H4 (cell line): ENCODE measurements around the gene DNALI1. TPM values are rescaled to one million over a fixed set of nuclear protein-coding genes. Genes with fewer than 3 reads are reported as not detected.

ENCODE experiments used
- DNase-seq: peaks from one replicate; pipeline ENCODE4 v3.0.0-alpha.2; 2015; ENCODE audit warnings: low spot score
- total RNA-seq: library from RNA; depleted of rRNA; stranded (reverse); fragments of >200 nt; shearing (Covaris generic); gene quantifications from 2 replicates; pipeline ENCODE4 v1.2.3, GENCODE V29; 2014; rRNA removed

DNALI1 gene
- total RNA-seq, 1 experiment from 2014 or later = not detected

DNA sequence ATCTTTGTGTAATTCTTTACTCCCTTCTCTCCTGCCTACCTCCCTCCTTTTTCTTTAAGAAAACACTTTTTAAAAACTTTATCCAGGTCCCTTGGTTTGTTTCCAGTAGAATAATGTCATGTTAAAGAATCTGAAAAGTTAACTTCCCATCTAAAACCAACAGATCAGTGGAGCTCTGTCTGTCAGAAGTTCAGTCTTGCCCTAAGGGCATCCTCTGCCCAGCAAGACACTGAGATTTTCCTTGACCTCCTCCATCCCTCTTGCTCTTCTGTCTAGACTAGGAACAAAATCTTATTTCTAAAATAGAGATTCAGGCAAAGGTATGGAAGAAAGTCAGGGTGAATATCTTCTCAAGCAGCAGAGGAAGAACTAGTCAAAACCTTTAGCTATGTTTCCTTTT, 44.7 kb downstream of the DNALI1 start:
- no peak for DNase-seq

DNA sequence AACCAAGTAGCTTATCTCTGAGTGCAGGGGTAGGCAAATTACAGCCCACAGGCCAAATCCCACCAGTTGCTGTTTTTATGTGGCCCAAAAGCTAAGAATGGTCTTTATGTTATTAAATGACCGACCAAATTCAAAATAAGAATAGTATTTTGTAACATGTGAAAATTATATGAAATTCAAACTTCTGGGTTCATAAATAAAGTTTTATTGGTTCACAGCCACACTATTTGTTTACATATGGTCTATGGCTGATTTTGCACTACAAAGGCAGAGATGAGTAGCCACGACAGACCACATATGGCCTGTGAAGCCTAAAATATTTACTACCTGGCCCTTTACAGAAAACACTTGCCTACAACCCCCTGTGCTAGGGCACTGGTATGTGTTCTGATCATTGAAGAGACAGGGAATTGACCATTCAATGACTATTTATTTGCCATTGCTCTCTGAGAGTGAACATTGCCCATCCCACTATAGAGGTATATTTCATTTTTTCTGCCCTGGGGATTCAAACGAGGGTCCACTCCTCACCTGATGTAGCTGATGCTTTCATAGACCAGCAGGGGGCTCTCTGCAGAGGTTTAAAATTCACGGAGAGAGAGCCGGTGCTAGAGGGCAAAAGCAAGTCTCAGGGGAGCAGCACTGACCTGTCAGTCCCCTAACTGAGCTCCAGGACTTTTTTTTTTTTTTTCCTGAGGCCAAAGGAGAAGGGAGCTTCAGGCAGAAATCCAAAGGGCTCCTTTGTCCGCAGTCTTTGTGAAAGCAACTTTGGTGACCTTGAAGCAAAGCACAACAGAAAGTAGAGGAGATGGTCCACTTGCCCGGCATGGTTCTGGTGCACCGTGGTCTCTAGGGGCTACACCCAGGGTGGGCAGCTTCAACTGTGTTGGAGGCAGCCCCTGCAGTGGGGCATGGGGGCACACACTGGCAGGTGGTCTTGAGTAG, 46.3 kb downstream of the DNALI1 start:
- DNase-seq = no peak

DNA sequence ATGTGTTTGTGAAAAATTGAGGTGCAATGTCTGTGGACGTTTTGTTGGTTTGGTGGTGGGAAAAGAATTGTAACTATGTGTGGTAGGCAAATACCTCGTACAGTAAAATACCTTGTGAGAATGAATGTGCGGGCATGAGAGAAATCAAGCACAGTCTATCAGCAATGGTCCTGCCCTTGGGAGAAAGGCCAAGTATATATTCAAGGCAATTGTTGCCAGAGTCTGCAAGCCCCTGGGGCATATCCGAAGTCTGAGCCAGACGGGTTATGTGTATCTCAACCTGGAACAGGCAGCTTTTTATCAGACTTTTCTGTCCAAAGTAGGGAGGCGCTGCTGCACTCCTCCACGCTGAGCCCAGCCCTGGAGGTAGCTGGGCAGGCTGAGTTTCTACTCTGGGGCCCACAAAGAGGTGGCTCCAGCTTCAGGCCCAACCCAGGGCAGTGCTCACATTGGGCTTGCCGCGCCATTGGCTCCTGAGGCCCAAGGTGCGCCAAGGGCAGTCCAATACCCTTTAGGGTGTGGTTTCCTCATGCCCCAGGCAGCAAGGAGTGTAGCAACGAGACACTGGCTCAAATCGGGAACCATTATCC, 48.4 kb downstream of the DNALI1 start:
- DNase-seq = no peak

DNA sequence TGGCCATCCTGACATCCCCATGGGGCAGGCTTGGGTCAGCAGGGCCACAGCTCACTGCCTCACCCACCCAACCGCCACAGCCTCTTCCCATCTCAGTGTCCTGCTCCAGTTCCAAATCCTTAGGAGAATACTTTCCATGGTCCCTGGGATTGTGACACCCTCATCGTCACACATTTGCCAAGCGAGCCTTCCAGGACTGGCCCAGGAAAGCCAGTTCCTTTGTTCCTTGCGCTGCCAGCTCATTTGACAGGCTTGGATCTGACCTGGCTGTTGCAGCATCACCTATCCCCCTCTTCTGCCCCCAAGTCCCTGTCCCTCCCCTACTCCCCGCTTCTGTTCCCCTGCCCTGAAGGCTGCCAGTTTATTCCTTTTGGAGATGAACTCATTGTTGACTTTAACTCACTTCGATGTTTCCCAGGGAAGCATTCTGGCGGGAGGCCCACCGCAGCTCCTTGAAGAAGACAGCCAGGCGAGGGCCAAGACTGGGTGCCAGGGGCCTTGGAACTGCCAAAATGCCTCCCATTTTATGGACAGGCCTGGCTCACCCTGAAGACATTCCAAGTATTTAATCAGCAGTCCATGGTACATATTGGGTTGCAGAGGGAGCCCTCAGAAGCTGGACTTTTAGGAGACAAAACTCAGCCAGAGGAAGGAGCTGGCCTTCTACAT, 49.2 kb downstream of the DNALI1 start:
- DNase-seq = no peak

DNA sequence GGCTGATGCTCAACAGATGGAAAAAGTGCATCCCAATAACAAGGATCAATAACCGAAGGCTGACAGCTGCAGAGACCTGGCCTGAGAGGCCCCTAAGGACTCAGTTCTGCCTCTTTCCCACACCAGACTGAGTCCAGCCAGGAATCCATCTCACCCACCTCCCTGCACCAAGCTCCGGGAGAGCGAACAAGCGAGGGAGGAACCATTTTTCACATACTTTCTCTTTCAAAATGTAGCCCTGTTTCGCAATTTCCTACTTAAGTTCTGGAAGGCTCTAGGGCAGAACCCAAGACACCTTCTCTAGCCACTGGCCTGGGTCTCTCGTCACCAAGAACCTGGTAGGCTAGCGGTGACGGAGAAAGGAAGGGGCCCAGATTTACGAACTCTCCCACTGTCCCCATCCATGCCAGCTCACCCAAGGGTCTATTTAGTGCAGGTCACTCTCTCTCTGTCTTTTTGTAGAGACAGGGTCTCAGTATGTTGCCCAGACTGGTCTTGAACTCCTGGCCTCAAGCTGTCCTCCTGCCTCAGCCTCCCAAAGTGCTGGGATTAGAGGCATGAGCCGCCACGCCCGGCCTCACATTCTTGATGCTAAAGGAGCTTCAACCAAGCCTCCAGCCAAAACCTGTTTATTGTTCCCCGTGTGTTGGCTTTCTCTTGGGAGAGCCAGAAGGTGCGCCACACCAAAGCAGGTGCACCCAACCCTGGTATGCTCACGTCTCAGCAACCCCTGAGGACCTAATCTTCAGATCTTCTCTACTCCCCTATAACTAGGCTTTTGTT, 49.9 kb downstream of the DNALI1 start:
- DNase-seq = no peak

DNA sequence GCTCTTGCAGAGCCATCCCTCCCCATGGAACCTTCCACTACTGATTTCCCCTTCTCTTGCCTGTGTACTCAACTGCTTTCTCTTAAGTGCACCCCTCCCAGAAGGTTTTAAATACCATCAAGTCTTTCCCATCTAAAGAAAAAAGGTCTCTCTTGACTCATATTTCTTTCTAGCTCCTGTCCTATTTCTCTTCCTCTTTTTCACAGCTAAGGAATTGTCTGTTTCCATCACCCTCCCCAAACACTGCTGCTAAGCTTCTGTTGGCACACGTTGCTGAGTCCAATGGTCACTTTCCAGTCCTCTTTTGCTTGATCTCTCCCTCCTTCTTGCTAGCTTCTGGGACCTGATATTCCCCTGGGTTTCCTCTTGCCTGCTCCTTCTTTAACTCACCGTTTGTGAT, 52.3 kb downstream of the DNALI1 start:
- DNase-seq = no peak

DNA sequence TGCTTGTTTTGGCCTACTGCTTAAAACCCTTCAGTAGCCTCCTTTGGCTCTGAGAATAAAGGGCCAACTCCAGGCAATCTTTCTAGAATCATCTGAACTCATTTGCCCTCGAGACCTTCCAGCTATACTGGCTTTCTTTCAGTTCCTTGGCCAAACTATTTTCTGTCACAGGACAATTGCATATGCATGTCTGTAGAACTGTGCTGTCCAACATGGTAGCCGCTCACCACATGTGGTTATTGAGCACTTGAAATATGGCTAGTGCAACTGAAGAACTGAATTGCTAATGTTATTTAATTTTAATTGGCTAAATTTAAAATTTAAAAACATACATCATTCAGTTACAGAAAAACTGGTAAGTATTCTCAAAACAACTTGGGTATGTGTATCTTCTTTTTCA, 53.3 kb downstream of the DNALI1 start:
- DNase-seq = no peak

DNA sequence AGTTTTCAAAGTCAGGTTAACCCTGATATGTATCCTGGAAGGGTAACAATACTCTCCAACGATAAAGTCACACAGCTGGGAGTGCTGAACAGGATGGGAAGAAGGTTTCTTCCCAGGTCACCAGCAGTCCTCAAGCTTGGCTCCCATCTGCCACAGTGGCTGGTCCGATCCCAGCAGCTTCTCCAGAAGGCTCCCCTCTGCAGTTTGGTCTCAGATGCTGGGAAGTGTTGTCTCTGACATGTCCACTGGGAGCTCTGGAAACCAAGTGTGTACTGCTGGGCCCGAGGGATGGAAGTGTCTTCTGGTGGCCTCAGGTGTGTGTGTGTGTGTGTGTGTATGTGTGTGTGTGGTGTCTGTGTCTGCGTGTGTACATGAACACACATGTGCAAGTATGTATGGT, 55.4 kb downstream of the DNALI1 start:
- DNase-seq = no peak

DNA sequence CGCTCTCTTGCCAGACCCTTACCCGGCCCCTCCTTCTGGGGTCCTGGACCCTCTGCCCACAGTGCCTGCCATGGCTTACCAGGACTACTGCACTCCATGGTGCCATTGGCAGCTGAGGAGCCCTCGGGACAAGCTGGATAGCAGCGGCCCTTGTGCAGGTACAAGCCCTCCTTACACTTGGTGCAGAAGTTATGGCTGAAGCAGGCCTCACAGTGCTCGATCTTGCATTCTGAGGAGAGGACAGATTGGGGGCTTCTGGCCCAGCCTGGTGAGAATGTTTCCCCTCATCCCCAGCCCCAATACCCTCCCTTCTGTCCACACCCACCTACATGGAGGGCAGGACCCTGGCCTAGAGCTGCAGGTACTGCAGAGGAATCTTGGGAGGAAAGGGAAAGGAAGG, 57.4 kb downstream of the DNALI1 start:
- no peak for DNase-seq

DNA sequence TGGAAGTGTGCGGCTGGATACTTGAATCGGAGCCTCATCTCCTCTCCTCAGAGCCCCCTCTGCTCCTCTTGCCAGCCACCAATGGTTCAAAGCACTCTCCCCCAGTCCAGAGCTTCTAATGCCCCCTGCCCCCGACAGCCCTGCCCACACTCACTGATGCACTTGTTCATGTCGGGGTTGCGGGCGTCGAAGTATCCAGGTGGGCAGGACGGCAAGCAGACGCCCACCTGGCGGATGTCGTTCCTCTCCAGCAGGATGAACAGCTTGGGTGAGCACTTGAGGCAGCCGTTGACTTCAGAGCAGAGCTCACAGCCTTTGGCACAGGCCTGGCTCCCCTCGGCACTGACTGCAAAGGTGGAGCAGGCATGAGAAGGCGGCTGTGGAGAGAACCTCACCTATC, 59.6 kb downstream of the DNALI1 start:
- DNase-seq = no peak

Other genes with a start within 250 kb of the DNALI1 start
- 2.9 TPM in 2 replicates for gene ZC3H12A, start 82.4 kb upstream of the DNALI1 start, total RNA-seq
- gene MEAF6, start 42.2 kb upstream of the DNALI1 start, total RNA-seq = 113 and 172 TPM in 2 replicates
- gene SNIP1, start 2.6 kb upstream of the DNALI1 start, total RNA-seq = 7.2 and 12.9 TPM in 2 replicates
- 55.3 and 64.6 TPM in 2 replicates for gene GNL2, start 39.0 kb downstream of the DNALI1 start, total RNA-seq
- gene RSPO1, start 78.0 kb downstream of the DNALI1 start, total RNA-seq = 0.08 and 0.12 TPM in 2 replicates
- 12.4 and 28.5 TPM in 2 replicates for gene CDCA8, start 135.6 kb downstream of the DNALI1 start, total RNA-seq
- not detected in 2 replicates for gene EPHA10, start 208.2 kb downstream of the DNALI1 start, total RNA-seq
- gene MANEAL, start 236.9 kb downstream of the DNALI1 start, total RNA-seq = 8.9 and 10.4 TPM in 2 replicates